H1 (cell line): Measurements from ENCODE around the gene GCLC. TPM values are rescaled to one million over a fixed set of nuclear protein-coding genes. Genes with fewer than 3 reads are reported as not detected.

Experiments
- CTCF ChIA-PET: fragments of 300-600 bp; sonication (Branson Sonifier 250); formaldehyde crosslinking; loops from one replicate; lab custom pipeline; 2021; ENCODE audit not compliant: partially characterized antibody; lab: Charles Lee
- POLR2A ChIA-PET: fragments of 300-600 bp; sonication (Branson Sonifier 250); formaldehyde crosslinking; loops from one replicate; lab custom pipeline; 2021; ENCODE audit warnings: inconsistent platforms; ENCODE audit not compliant: partially characterized antibody; lab: Charles Lee
- DNase-seq, 2 experiments: peaks; one replicate each; pipeline versions ENCODE4 v3.0.0 to v3.0.0-alpha.2; 2010 to 2022; ENCODE audit warnings: low spot score in 2 of 2, low read depth in 1 of 2, mixed read lengths in 1 of 2
- FAIRE-seq: peaks from 2 replicates; lab custom pipeline; 2011; peaks lifted over from hg19 to GRCh38; lab: Jason Lieb, UNC
- H2AFZ ChIP-seq: 2 replicates; pipeline ENCODE4 v1.8.1; 2012; ENCODE audit warnings: low read length, inconsistent platforms
- H2AK5ac ChIP-seq: 2 replicates; pipeline ENCODE4 v1.6.1; 2013; ENCODE audit warnings: low read depth, low read length
- H2BK120ac ChIP-seq: replicated peaks from 2 replicates; pipeline ENCODE3; 2013; ENCODE audit warnings: low read depth, low read length, inconsistent platforms
- H2BK12ac ChIP-seq: 2 replicates; pipeline ENCODE4 v1.6.1; 2013; ENCODE audit warnings: low read depth, low read length
- H2BK15ac ChIP-seq: 2 replicates; pipeline ENCODE4 v1.6.1; 2013; ENCODE audit warnings: low read length
- H2BK20ac ChIP-seq: 2 replicates; pipeline ENCODE4 v1.6.1; 2013; ENCODE audit warnings: low read length
- H2BK5ac ChIP-seq: 2 replicates; pipeline ENCODE4 v1.6.1; 2013; ENCODE audit warnings: low read depth, low read length
- H3K14ac ChIP-seq: 2 replicates; pipeline ENCODE4 v1.6.1; 2013; ENCODE audit warnings: inconsistent platforms; ENCODE audit not compliant: insufficient read length
- H3K18ac ChIP-seq: 2 replicates; pipeline ENCODE4 v1.6.1; 2013; ENCODE audit warnings: low read length; ENCODE audit errors: extremely low read depth
- H3K23ac ChIP-seq: 2 replicates; pipeline ENCODE4 v1.6.1; 2013; ENCODE audit warnings: inconsistent platforms; ENCODE audit not compliant: insufficient read length
- H3K23me2 ChIP-seq: 2 replicates; pipeline ENCODE4 v1.6.1; 2013; ENCODE audit warnings: low read depth, low read length
- H3K27ac ChIP-seq: 2 replicates; pipeline ENCODE4 v1.6.1; 2011; ENCODE audit warnings: low read depth, low read length, inconsistent platforms
- H3K27me3 ChIP-seq, 4 experiments: replicated peaks in 1 of 4; 1 replicate in 1 of 4; 2 replicates in 3 of 4; pipeline versions ENCODE4 v1.6.1 to v1.8.1; 2011 to 2013; ENCODE audit warnings: low read length in 3 of 4, mild to moderate bottlenecking in 3 of 4, inconsistent platforms in 2 of 4, mixed read lengths in 2 of 4, moderate library complexity in 1 of 4; ENCODE audit not compliant: control insufficient read depth in 3 of 4, insufficient read depth in 3 of 4; ENCODE audit errors: extremely low read depth in 1 of 4
- H3K36me3 ChIP-seq, 4 experiments: 2 replicates each; pipeline versions ENCODE4 v1.6.1 to v1.8.1; 2011 to 2013; ENCODE audit warnings: mild to moderate bottlenecking in 4 of 4, low read length in 3 of 4, moderate library complexity in 2 of 4, control low read depth in 1 of 4, inconsistent platforms in 1 of 4; ENCODE audit not compliant: insufficient read depth in 4 of 4, control insufficient read depth in 2 of 4
- H3K4ac ChIP-seq: replicated peaks from 2 replicates; pipeline ENCODE3; 2013; ENCODE audit warnings: low read length, low read depth, mixed read lengths, inconsistent platforms; ENCODE audit not compliant: insufficient read length
- H3K4me1 ChIP-seq, 4 experiments: replicated peaks in 1 of 4; 1 replicate in 1 of 4; 2 replicates in 3 of 4; pipeline versions ENCODE4 v1.6.1 to v1.8.1; 2011 to 2013; ENCODE audit warnings: low read length in 3 of 4, inconsistent platforms in 2 of 4, mixed read lengths in 1 of 4; ENCODE audit not compliant: insufficient read depth in 4 of 4, control insufficient read depth in 3 of 4
- H3K4me2 ChIP-seq, 2 experiments: 2 replicates each; pipeline versions ENCODE4 v1.6.1 to v1.8.1; 2011 to 2013; ENCODE audit warnings: low read depth in 2 of 2, low read length in 2 of 2, control low read depth in 1 of 2, inconsistent platforms in 1 of 2, mild to moderate bottlenecking in 1 of 2; ENCODE audit not compliant: insufficient read depth in 1 of 2
- H3K4me3 ChIP-seq, 4 experiments: fragments of 200-600, 300-600 bp in 1 of 4; sonication (generic), shearing (Covaris generic), sonication (Bioruptor Twin) in 1 of 4; 2 replicates each; pipeline versions ENCODE4 v1.5.1 to v1.8.1; 2011 to 2016; ENCODE audit warnings: low read length in 4 of 4, low read depth in 3 of 4, control low read depth in 2 of 4, inconsistent platforms in 2 of 4, mild to moderate bottlenecking in 2 of 4, mixed read lengths in 1 of 4, moderate library complexity in 1 of 4; ENCODE audit not compliant: insufficient read depth in 2 of 4; ENCODE audit errors: extremely low read depth in 1 of 4
- H3K56ac ChIP-seq: replicated peaks from 2 replicates; pipeline ENCODE3; 2013; ENCODE audit warnings: low read depth, mild to moderate bottlenecking, mixed read lengths, low read length, inconsistent platforms; ENCODE audit not compliant: insufficient read length
- H3K79me1 ChIP-seq: 2 replicates; pipeline ENCODE4 v1.6.1; 2013; ENCODE audit warnings: low read depth, low read length, control low read depth
- H3K79me2 ChIP-seq, 2 experiments: 2 replicates each; pipeline versions ENCODE4 v1.6.1 to v1.8.1; 2012 to 2013; ENCODE audit warnings: low read length in 2 of 2, mild to moderate bottlenecking in 2 of 2, inconsistent platforms in 1 of 2; ENCODE audit not compliant: insufficient read depth in 2 of 2, control insufficient read depth in 1 of 2
- H3K9ac ChIP-seq, 4 experiments: replicated peaks in 1 of 4; 1 replicate in 1 of 4; 2 replicates in 3 of 4; pipeline versions ENCODE4 v1.6.1 to v1.8.1; 2011 to 2013; ENCODE audit warnings: low read depth in 3 of 4, low read length in 3 of 4, control low read depth in 2 of 4, mild to moderate bottlenecking in 2 of 4, moderate library complexity in 2 of 4, inconsistent platforms in 1 of 4; ENCODE audit errors: extremely low read depth in 1 of 4
- H3K9me3 ChIP-seq, 2 experiments: 2 replicates each; pipeline versions ENCODE4 v1.6.1 to v1.8.1; 2012 to 2013; ENCODE audit warnings: mild to moderate bottlenecking in 2 of 2, moderate library complexity in 2 of 2, control low read depth in 1 of 2, inconsistent platforms in 1 of 2, low read depth in 1 of 2, low read length in 1 of 2, mixed read lengths in 1 of 2; ENCODE audit not compliant: insufficient read depth in 2 of 2
- H4K20me1 ChIP-seq, 2 experiments: replicated peaks in 1 of 2; 2 replicates each; pipeline versions ENCODE3 to v1.8.1; 2011 to 2013; ENCODE audit warnings: inconsistent platforms in 2 of 2, low read length in 2 of 2, mild to moderate bottlenecking in 1 of 2; ENCODE audit not compliant: insufficient read depth in 2 of 2, control insufficient read depth in 1 of 2
- H4K5ac ChIP-seq: 2 replicates; pipeline ENCODE4 v1.6.1; 2013; ENCODE audit warnings: low read length, low read depth, mixed read lengths, inconsistent platforms; ENCODE audit not compliant: insufficient read length
- H4K8ac ChIP-seq: 2 replicates; pipeline ENCODE4 v1.8.0; 2013; ENCODE audit warnings: mild to moderate bottlenecking, moderate library complexity, low read length, inconsistent platforms; ENCODE audit not compliant: insufficient read depth; ENCODE audit errors: extremely low read depth
- H4K91ac ChIP-seq: replicated peaks from 2 replicates; pipeline ENCODE3; 2013; ENCODE audit warnings: low read length, mixed read lengths, inconsistent platforms; ENCODE audit not compliant: insufficient read length
- SUZ12 ChIP-seq: fragments of 200-600 bp; sonication (generic); IDR thresholded peaks from 2 replicates; pipeline ENCODE4 v1.6.1; 2012; ENCODE audit warnings: mild to moderate bottlenecking, inconsistent platforms, low read length, moderate library complexity, mixed read lengths
- WGBS, 2 experiments: shearing (Covaris generic) in 1 of 2; methylation state at CpG; one replicate each; pipeline versions ENCODE4 v1.1.6 to v1.1.7; 2013 to 2015; ENCODE audit warnings: low lambda C conversion rate in 2 of 2, mixed read lengths in 2 of 2, inconsistent platforms in 1 of 2, low coverage in 1 of 2, missing lambda C conversion rate in 1 of 2; ENCODE audit not compliant: insufficient replicate concordance in 2 of 2, insufficient coverage in 1 of 2, insufficient read length in 1 of 2; ENCODE audit errors: extremely low coverage in 1 of 2, missing lambda C conversion rate in 1 of 2; 5-methylcytosine and 5-hydroxymethylcytosine counted together
- polyA plus RNA-seq, 7 experiments: library from polyadenylated mRNA; depleted of rRNA in 3 of 7; stranded (reverse) in 5 of 7; unstranded in 2 of 7; fragments of >200 nt in 5 of 7; fragments of 200-250 nt in 2 of 7; gene quantifications; 1 replicate in 5 of 7; 2 replicates in 1 of 7; 4 replicates in 1 of 7; pipeline versions ENCODE4 v1.2.1 to v1.2.3, GENCODE V29; 2011 to 2013; ENCODE audit warnings: missing spikeins in 2 of 7, mixed read lengths in 2 of 7
- total RNA-seq: library from RNA; stranded (reverse); fragmentation: NEBNext Ultra II Directional; extraction: Animal tissue kit (Norgen Biotek cat#: 25700); gene quantifications from 2 replicates; pipeline ENCODE4 v1.2.1, GENCODE V29; 2021
- TF ChIP-seq, protein P1 (sequence below): IDR thresholded peaks from 2 replicates; pipeline ENCODE4 v1.6.1; 2012; ENCODE audit warnings: inconsistent platforms

GCLC gene
- total and polyA plus RNA-seq, 2 of the 8 experiments (the other 6 are each of a cell fraction or from before 2014, with no cell fraction given), result 15.8 to 54.0 TPM

DNA sequence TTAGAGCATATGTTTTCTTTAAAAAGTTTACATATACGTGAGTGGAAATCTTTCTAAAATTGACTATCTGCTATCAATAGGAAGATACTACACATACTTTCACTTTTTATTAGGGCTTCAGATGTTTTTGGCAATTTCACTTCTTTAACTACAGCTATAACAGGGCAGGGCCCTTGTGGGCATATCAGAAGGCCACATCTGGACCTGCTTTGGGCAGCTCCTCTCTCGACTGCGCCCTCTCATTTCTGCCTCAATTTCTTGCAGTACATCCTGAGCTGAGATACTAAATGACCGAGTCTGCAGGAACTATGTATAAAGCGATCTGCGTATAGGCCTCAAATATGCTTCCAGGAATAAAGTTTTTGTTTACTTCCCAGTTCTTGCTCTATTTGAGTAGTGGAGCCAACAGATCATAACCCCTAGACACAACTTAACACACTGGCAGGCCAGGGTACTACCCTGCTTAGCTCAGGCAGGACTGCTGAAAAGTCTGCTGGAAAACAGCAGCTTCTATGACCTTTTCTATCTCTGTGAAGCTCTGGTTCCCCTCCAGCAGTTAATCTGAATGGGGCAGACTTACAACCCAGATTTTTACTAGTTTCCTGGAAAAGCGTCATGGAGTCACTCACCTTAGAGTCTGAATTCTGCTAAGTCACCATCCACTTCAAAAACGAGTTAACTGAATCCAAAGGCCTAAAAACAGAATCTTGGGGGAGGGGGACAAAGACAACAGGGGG, 12.7 kb downstream of the GCLC start:
- Histone ChIP-seq H2AFZ (no peak overlapping the region), H3K79me2 (peaks cover 7 to 100% of the 10 kb centered on the region in 2 experiments; a peak in 3 of 4 replicates), H3K18ac (no peak overlapping the region), H4K5ac (no peak overlapping the region), H2BK12ac (no peak overlapping the region), H3K4me3 (no peak overlapping the region), H3K4ac (no peak overlapping the region), H2BK15ac (no peak overlapping the region), H2BK20ac (no peak overlapping the region), H3K23ac (no peak overlapping the region), H2BK120ac (no peak overlapping the region), H3K4me1 (peaks cover 7 to 40% (median 24%) of the 10 kb centered on the region in 4 experiments), H2BK5ac (0 out of 2 replicates have a peak overlapping the region, but pooled peaks have one; percentile 1), H4K20me1 (peaks cover 0 to 4% of the 10 kb centered on the region in 2 experiments), H3K27ac (0 out of 2 replicates have a peak overlapping the region, but pooled peaks have one; percentile 1), H4K91ac (no peak overlapping the region), H3K36me3 (no peaks in the 10 kb centered on the region), H3K23me2 (no peaks in the 10 kb centered on the region), H3K9ac (no peak overlapping the region; a peak in 1 of 7 replicates), H4K8ac (no peak overlapping the region), H3K27me3 (no peaks in the 10 kb centered on the region), H3K79me1 (peaks cover 7% of the 10 kb centered on the region; the same call in 1 of the 2 replicates), H2AK5ac (no peak overlapping the region), H3K56ac (no peak overlapping the region), H3K9me3 (no peaks in the 10 kb centered on the region), H3K14ac (no peak overlapping the region), H3K4me2 (no peak overlapping the region; a peak in 1 of 4 replicates)
- no peak for DNase-seq
- 83% methylated on average over 8 of the region's 8 CpGs; no CpG with 5 or more reads in 1 of the 2 experiments for WGBS, 2 experiments
- POLR2A ChIA-PET, result interaction anchor here (0.8 to 3.4 kb wide), 3 partner anchors 11 to 19 kb away, joined by 3 to 19 read pairs (median 3); partner anchors contain the start of gene GCLC
- CTCF ChIA-PET, result interaction anchor here (0.8 to 2.7 kb wide), 2 partner anchors 18 to 38 kb away, joined by 3 to 14 read pairs; no protein-coding TSS in a partner anchor
- no peak for TF ChIP-seq SUZ12
- TF ChIP-seq, protein P1, sequence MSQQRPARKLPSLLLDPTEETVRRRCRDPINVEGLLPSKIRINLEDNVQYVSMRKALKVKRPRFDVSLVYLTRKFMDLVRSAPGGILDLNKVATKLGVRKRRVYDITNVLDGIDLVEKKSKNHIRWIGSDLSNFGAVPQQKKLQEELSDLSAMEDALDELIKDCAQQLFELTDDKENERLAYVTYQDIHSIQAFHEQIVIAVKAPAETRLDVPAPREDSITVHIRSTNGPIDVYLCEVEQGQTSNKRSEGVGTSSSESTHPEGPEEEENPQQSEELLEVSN, result no peak
- FAIRE-seq, result no peak
